Fibroblast of skin of right quadriceps (primary cell): Measurements from ENCODE around the gene SACM1L.
"Not testable (repeated sequence)": the region's sequence is repeated elsewhere in the genome, so short reads cannot be mapped to it uniquely, and the experiment has no call there.

Experiments
- DNase-seq: peaks from one replicate; pipeline ENCODE4 v3.0.0-alpha.2; 2013

SACM1L gene

GRCh38 chr3:45670436-45670835 lies 18.8 kb upstream of the SACM1L start:
- no peak for DNase-seq

- peak; percentile 74 for DNase-seq
Measured at GRCh38 chr3:45670991-45671390, 18.2 kb upstream of the SACM1L start.

DNA sequence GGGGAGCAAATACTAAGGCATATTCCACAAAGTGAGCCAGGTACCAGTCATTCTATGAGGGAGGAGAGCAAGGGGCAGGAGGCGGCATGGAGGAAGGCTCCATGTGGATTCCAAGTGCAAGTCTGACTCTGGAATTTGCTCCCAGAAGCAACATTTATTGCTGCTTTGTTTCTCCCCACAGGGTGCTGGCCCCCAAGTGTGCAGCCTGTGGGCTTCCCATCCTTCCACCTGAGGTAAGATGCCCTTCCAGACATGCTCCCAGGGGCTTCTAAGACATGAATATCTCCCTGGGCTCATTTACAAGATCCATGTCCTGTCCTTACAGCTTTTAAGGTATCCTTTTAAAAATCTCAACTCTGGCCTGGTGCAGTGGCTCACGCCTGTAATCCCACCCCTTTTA lies 15.9 kb upstream of the SACM1L start:
- no peak for DNase-seq

DNA sequence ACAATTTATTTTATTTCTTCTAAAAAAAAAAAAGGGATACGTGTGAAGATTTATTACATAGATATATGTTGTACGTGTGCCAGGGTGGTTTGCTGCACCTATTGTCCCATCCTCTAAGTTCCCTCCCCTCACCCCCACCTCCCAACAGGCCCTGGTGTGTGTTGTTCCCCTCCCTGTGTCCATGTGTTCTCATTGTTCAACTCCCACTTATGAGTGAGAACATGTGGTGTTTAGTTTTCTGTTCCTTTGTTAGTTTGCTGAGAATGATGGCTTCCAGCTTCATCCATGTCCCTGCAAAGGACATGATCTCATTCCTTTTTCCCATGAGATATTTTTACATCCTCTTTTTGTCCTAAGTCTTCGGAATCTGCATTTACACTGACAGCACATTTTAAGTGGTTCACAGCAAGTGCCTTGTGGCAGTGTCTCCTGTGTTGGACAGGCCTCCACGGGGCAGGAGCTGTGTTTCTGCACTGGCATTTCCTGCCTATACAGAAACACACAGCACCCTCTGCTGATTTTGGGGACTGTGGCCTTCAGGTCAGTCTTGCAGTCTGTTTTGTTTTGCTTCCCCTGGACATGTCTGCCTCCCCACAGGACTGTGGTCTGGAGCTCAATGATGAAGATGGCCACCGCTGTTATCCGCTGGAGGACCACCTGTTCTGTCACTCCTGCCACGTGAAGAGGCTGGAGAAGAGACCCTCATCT lies 12.7 kb upstream of the SACM1L start:
- no peak for DNase-seq

DNA sequence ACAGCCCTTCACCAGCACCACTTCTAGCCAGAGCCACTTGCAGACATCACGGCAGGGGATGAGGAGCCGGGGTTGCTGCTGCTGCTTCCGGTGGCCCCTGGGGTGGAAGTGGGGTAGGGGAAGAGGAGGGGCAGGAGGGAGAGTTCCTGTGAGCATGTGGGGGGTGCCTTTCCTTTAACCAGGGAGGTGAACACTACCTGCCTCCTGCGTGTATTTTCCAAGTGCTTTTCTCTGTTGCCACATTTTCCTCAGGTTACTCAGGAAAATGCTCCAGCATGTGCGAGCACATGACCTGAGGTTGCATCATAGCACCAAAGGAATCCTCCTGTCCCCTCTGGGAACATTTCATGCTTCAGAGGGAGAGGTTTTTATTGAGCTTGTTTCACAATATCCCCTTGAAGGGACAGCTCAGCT lies 12.2 kb upstream of the SACM1L start:
- peak; percentile 76 for DNase-seq

DNA sequence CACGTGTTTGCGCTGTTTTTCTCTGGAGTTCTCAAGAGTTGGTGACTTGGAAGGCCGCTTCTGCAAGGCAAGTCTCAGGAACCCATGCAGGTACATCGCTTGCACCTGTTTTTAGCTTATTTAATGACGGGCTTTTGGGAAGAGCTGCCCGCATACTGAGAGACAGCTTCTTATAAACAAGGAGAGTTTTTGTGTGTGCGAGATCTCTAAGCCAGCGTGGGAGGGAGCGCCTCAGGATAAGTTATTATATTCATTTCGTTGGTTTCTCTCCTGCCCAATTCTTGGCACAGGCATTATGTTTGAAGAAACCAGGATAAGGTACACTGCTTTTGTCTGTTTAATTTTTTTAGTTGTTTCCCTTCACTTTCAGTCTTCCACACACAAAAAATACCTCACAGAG lies 11.4 kb upstream of the SACM1L start:
- DNase-seq = no peak

- no peak for DNase-seq
Measured at GRCh38 chr3:45679805-45680204, 9.4 kb upstream of the SACM1L start.

DNA sequence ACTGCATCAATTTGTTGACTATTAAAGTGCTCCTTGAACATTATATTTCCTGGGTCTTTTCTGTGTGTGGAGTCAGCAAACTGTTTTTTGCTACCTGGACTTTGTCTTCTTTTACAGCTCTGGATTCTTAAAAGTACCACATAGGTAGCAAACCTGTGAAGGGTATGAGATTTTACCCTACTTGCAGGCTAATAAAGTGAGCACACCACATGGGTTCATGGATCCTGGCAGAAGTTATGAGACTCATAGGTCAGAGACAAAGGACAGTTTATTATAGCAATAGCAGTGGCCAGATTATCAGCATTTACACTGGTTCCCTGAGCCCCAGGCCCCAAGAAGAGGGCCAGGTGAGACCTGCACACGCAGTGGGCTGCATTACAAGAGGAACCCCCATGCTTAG lies 8.0 kb upstream of the SACM1L start:
- DNase-seq = no peak

DNA sequence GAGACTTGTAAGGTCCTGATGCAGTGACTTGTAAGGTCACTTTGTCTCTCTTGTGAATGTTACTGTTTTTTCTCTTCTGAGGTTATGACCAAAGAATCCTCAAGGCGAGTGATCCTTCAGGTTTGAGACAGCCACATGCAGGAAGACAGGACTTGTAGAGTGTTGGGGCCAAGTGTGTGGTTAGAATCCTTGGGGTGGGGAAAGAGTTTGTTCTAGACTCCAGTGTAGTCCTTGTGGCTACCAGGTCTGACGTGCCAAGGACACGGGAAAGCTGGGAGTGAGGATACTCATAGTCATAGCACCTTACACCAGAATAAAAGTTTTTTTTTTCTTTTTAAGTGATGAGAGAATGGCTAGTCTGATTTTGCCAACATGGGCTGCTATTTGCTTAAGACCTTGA lies 7.3 kb upstream of the SACM1L start:
- no peak for DNase-seq

DNA sequence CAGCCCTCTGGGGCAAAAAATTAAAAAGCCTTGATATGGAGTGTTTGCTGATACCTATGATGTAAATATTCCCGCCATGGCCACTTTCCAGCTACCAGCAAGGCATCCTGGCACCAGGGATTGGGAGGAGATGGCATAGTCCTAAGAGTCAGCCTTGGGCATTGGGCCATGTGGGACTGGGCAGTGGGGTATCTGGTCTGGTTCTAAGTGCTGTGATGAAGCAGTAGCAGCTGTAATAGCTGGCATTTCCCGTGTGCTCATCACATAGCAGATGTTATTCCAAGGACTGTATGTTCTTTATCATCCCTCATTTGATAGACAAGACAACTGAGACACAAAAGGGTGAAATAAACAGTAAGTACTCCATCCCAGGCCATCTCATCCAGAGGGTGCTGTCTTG lies 6.9 kb upstream of the SACM1L start:
- DNase-seq = no peak

DNA sequence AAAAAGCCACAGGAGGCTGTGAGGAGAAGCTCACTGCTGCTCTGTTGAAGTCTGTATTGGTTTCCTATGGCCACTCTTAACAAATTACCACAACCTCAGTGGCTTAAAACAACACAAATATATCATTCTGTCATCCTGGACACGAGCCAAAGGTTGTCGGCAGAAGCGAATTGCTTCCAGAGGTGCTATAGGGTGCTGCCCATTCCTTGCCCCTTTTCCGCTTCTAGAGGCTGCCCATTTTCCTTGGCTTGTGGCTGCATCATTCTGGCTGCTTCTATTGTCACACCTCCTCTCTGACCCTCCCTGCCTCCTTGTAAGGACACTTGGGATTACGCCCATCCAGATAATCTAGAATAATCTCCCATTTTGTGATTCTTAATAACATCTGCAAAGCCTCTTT lies 6.4 kb upstream of the SACM1L start:
- no peak for DNase-seq

GRCh38 chr3:45683417-45684326 lies 5.5 kb upstream of the SACM1L start:
- DNase-seq = no peak

GRCh38 chr3:45684327-45684892 lies 4.8 kb upstream of the SACM1L start:
- no peak for DNase-seq

GRCh38 chr3:45685722-45686121 lies 3.5 kb upstream of the SACM1L start:
- not testable (repeated sequence) for DNase-seq

DNA sequence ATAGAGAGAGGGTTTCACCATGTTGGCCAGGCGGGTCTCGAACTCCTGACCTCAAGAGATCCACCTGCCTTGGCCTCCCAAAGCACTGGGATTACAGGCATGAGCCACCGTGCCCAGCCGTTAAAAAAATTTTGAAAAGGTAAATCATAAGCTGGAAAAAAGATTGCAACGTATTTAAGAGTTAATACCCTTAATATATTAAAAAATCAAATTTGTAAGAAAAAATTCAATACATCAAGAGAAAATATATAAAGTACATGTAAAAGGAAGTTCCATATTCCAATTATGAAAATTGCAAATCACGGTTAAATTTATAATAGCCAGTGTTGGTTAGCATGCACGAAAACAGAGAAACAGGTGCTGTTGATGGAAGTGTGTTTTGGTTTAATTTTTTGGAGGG lies 2.3 kb upstream of the SACM1L start:
- DNase-seq = no peak

GRCh38 chr3:45687828-45688193 lies 1.4 kb upstream of the SACM1L start:
- no peak for DNase-seq

GRCh38 chr3:45688194-45688881 lies 858 bp upstream of the SACM1L start:
- peak; percentile 42 for DNase-seq

DNA sequence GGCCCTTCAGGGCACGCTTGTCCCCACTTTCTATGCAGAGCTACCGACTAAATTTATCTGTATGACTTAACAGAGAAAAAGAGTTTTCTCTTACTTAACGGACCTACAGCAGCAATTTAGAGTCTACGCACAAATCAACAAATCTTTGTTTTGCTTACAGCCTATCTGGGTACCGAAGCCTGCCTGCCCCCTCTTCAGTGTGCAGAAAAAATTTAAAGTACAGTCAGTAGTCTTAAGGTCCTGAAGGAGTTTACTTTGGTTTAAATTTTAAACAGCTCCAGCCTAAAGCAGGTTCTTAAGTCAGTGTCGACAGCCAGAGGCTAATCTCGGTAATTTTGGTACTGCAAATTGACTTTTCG lies 570 bp downstream of the SACM1L start:
- DNase-seq = no peak

- no peak for DNase-seq
Measured at GRCh38 chr3:45690336-45691035, 1.3 kb downstream of the SACM1L start.

DNA sequence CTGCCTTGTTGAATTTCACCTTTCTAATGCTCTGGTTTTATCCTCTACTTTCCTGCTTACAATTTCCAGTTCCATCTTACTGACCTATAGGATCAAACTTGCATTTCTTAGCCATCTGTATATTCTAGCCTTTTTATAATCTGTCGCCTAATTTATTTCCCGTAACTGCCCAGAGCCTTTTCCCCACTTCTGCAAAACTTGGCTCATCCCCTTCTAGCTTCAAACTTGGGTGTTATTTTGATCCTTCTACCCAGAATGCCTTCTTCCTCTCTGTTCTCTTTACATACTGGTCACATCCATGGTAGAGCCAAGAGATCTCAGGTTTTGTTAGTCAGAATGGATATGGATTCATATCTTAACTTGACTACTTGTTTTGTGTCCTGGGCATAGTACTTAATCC lies 2.6 kb downstream of the SACM1L start:
- DNase-seq = no peak

GRCh38 chr3:45692866-45693265 lies 3.7 kb downstream of the SACM1L start:
- no peak for DNase-seq

DNA sequence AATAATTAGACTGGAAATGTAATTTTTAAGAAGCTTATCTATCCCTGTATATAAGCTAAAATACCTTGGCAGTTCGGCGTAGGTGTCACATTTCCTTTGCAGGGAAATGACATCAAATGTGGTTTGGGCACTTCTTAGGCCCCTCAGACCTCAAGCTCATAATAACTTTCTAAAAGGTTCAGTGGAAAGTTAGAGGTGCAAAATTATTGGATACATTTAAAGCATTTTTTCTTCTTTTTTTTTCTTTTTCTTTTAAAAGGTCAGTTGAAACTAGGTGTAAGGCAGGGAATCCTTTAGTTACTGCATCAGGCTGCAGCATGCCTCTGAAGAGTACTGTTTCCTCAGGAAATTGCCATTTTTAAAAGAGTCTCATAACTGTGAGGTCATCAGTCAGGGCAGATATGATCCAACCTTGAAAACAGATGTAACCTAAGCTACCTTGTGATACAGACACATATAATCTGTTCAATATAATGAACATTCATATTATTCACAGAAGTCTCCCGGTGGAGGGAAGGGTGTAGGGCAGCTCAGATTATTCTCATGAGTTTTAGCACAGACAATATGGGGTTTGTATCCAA lies 4.8 kb downstream of the SACM1L start:
- DNase-seq = no peak

DNA sequence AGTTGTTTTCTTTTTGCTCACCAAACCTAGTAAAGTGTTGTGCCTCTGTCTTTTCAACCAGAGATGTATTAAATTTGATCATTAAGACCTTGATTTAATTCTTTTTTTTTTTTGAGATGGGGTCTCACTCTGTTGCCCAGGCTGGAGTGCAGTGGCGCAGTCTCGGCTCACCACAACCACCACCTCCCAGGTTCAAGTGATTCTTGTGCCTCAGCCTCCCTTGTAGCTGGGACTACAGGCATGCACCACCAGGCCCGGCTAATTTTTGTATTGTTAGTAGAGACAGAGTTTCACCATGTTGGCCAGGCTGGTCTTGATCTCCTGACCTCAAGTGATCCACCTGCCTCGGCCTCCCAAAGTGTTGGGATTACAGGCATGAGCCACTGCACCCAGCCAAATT lies 6.0 kb downstream of the SACM1L start:
- DNase-seq = not testable (repeated sequence)
